ENCODE measurements around the gene MKX. TPM values are rescaled to one million over a fixed set of nuclear protein-coding genes. Genes with fewer than 3 reads are reported as not detected.

MKX gene
- total RNA-seq, 1 donor from 2014 or later = 0.29 TPM

DNA sequence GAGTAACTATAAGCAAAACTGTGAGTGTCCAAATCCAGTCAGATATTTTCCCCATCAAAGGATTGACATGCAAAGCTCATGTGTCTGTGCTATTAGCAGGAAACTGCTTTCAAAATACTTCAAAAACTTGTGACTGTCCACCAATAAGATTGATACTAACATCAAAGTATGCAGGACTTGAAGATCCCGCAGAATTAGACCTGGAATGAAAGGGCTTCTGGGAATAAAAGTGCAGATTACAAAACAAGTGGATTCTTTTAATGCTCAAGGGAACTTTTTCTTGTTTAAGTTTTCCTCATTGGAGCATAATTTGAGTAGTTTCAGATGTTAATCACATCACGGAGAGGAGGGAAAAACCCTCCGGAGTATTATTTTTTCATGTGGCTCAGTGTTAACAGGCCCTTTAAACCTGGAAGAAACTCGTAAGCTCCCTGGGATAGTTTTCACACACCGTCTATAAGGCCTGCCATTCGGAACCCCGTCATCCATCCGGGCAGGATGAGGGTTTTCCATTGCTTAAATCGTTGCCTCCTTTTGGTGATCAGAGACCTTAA is 33.9 kb upstream of the MKX start:
- no peak overlapping the region for H3K4me3 Mint-ChIP-seq
- TF ChIP-seq, protein P1, sequence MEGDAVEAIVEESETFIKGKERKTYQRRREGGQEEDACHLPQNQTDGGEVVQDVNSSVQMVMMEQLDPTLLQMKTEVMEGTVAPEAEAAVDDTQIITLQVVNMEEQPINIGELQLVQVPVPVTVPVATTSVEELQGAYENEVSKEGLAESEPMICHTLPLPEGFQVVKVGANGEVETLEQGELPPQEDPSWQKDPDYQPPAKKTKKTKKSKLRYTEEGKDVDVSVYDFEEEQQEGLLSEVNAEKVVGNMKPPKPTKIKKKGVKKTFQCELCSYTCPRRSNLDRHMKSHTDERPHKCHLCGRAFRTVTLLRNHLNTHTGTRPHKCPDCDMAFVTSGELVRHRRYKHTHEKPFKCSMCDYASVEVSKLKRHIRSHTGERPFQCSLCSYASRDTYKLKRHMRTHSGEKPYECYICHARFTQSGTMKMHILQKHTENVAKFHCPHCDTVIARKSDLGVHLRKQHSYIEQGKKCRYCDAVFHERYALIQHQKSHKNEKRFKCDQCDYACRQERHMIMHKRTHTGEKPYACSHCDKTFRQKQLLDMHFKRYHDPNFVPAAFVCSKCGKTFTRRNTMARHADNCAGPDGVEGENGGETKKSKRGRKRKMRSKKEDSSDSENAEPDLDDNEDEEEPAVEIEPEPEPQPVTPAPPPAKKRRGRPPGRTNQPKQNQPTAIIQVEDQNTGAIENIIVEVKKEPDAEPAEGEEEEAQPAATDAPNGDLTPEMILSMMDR (conservative IDR thresholded peaks at IDR 0.05) = no peak
- H3K36me3 Mint-ChIP-seq = no peaks in the 10 kb centered on the region
- no peak for DNase-seq (ENCODE audit: extremely low spot score, unreplicated experiment)
- H3K27ac Mint-ChIP-seq = no peak overlapping the region
- no peaks in the 10 kb centered on the region for H3K4me1 Mint-ChIP-seq (ENCODE audit: unreplicated experiment)
- H3K27me3 Mint-ChIP-seq = peaks cover 8% of the 10 kb centered on the region
- no peaks in the 10 kb centered on the region for H3K9me3 Mint-ChIP-seq

DNA sequence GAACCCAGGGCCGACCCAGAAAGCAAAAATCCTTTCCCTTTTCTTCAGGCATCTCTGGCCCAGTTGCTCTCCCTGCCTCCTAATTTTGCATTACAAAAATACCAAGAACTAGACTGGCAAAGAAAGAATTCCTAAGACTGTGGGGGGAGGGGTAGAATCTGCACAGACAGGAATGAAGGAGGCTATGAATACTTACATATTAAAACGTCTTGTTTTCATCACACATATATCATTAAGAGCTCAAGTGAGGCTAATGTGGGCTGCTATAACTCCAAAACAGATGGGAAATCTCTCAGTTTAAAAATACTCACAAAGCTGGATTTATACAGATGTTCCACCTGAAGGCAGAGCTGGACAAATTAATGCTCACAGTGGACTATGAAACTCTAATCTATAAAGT is 29.2 kb upstream of the MKX start:
- Mint-ChIP-seq H3K27ac (no peak overlapping the region), H3K4me3 (no peak overlapping the region), H3K4me1 (ENCODE audit: unreplicated experiment) (no peaks in the 10 kb centered on the region), H3K36me3 (no peaks in the 10 kb centered on the region), H3K27me3 (peaks cover 12% of the 10 kb centered on the region), H3K9me3 (no peaks in the 10 kb centered on the region)
- no peak for DNase-seq (ENCODE audit: extremely low spot score, unreplicated experiment)
- TF ChIP-seq, protein P1 (conservative IDR thresholded peaks at IDR 0.05) = no peak

DNA sequence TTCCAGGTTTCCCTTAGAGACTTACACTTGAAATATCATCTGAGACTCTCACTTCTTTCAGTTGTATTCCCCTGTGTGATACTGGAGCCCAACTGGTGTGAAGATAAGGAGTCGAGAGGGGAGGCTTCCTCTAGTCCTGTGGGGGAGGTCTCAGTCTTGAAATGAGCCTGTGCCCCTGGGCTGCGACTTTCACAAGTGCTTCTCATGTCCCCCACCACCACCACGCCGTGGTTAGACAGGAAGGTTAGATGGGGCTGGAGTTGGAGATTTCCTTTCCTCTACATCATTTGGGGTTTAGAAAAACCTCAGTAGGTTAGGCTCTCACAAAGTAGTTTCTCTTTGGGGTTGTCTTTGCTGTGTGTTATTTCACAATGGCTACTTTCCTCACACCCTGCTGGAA is 25.6 kb upstream of the MKX start:
- H3K27me3 Mint-ChIP-seq = peaks cover 12% of the 10 kb centered on the region
- H3K27ac Mint-ChIP-seq = no peak overlapping the region
- no peaks in the 10 kb centered on the region for H3K9me3 Mint-ChIP-seq
- TF ChIP-seq, protein P1 (conservative IDR thresholded peaks at IDR 0.05) = no peak
- H3K36me3 Mint-ChIP-seq = no peaks in the 10 kb centered on the region
- no peak for DNase-seq (ENCODE audit: extremely low spot score, unreplicated experiment)
- no peak overlapping the region for H3K4me3 Mint-ChIP-seq
- H3K4me1 Mint-ChIP-seq (ENCODE audit: unreplicated experiment) = no peaks in the 10 kb centered on the region

DNA sequence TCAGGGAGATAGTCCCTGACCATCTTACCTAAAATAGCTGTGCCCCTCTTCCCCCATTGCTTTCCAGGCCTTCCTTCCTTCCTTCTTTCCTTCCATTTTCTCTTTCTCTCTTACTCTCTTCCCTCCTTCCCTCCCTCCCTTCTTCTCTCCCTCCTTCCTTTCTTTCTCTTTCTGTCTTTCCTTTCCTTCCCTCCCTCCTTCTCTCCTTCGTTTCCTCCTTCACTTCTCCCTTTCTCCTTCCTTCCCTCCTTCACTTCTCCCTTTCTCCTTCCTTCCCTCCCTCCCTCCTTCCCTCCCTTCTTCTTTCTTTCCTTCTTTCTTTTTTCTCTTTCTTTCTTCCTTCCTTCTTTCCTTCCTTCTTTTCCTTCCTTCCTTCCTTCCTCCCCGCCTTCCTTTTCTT is 24.6 kb upstream of the MKX start:
- no peak overlapping the region for H3K4me3 Mint-ChIP-seq
- no peaks in the 10 kb centered on the region for H3K9me3 Mint-ChIP-seq
- no peak for DNase-seq (ENCODE audit: extremely low spot score, unreplicated experiment)
- TF ChIP-seq, protein P1 (conservative IDR thresholded peaks at IDR 0.05) = no peak
- peaks cover 10% of the 10 kb centered on the region for H3K27me3 Mint-ChIP-seq
- H3K27ac Mint-ChIP-seq = no peak overlapping the region
- H3K36me3 Mint-ChIP-seq = no peaks in the 10 kb centered on the region
- no peaks in the 10 kb centered on the region for H3K4me1 Mint-ChIP-seq (ENCODE audit: unreplicated experiment)

DNA sequence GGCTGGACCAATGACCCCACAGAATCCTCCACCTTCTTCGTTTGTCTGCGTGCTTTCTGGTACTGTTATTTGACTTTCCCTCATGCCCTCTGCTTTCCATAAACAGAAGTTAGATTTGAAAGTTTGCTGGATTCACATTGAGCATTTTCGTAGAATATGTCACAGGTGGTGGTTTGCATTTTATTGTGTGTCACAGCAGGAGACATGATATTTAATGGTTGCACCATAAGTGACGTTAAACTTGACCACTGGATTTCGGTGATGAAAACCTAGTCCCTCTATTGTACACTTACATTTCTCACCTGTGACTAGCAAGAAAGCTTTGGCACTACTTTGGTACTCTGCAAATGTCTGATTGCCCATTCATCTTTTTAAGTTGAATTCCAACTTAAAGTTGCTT is 15.2 kb upstream of the MKX start:
- no peaks in the 10 kb centered on the region for H3K4me1 Mint-ChIP-seq (ENCODE audit: unreplicated experiment)
- H3K27me3 Mint-ChIP-seq = peaks cover 12% of the 10 kb centered on the region
- H3K36me3 Mint-ChIP-seq = no peaks in the 10 kb centered on the region
- no peaks in the 10 kb centered on the region for H3K9me3 Mint-ChIP-seq
- H3K27ac Mint-ChIP-seq = no peak overlapping the region
- TF ChIP-seq, protein P1 (conservative IDR thresholded peaks at IDR 0.05) = no peak
- H3K4me3 Mint-ChIP-seq = no peak overlapping the region
- DNase-seq (ENCODE audit: extremely low spot score, unreplicated experiment) = no peak

Measured in type B pancreatic cell (in vitro differentiated cells).